ENCODE measurements around the gene GPRIN1. TPM values are rescaled to one million over a fixed set of nuclear protein-coding genes. Genes with fewer than 3 reads are reported as not detected.

Gene GPRIN1
- total RNA-seq, 4 donors from 2014 or later: 0.57 to 4.6 (median 2.2) TPM

- H3K27ac ChIP-seq: no peak overlapping the region
- H3K4me1 ChIP-seq: no peaks in the 10 kb centered on the region
- TF ChIP-seq POLR2A (IDR thresholded peaks at IDR 0.05): no peak
- TF ChIP-seq CTCF (IDR thresholded peaks at IDR 0.05): no peak
- no peak overlapping the region for H3K4me3 ChIP-seq
- intact Hi-C loops (cut with DNase I): no loop called here
- no peaks in the 10 kb centered on the region for H3K9me3 ChIP-seq
- H3K36me3 ChIP-seq: no peaks in the 10 kb centered on the region
- H3K27me3 ChIP-seq: peaks cover 0 to 56% (median 0%) of the 10 kb centered on the region in 4 donors
- DNase-seq: no peak
- 50 to 52% methylated on average over 6 of the region's 6 CpGs for WGBS, 2 donors
Observed at GRCh38 chr5:176565760-176566288, 44.1 kb downstream of the GPRIN1 start.

GRCh38 chr5:176564002-176564401 lies 46.0 kb downstream of the GPRIN1 start:
- peaks cover 0 to under 1% (median 0%) of the 10 kb centered on the region in 3 donors for H3K9me3 ChIP-seq
- intact Hi-C loops (cut with DNase I): no loop called here
- no peak for TF ChIP-seq POLR2A (IDR thresholded peaks at IDR 0.05)
- TF ChIP-seq CTCF (IDR thresholded peaks at IDR 0.05): no peak
- no peaks in the 10 kb centered on the region for H3K36me3 ChIP-seq
- 72 to 75% methylated on average over 10 of the region's 10 CpGs for WGBS, 2 donors
- peaks cover 0 to 50% (median 0%) of the 10 kb centered on the region in 4 donors for H3K27me3 ChIP-seq
- no peak for DNase-seq
- H3K27ac ChIP-seq: no peak overlapping the region
- H3K4me1 ChIP-seq: no peaks in the 10 kb centered on the region
- H3K4me3 ChIP-seq: no peak overlapping the region

- H3K27me3 ChIP-seq: peaks cover 0 to 37% (median 0%) of the 10 kb centered on the region in 4 donors
- TF ChIP-seq POLR2A (IDR thresholded peaks at IDR 0.05) (no peak), CTCF (IDR thresholded peaks at IDR 0.05) (no peak)
- no peak overlapping the region for H3K4me3 ChIP-seq
- no peak for DNase-seq
- peaks cover 0 to 3% (median 0%) of the 10 kb centered on the region in 3 donors for H3K9me3 ChIP-seq
- H3K36me3 ChIP-seq: no peaks in the 10 kb centered on the region
- no peak overlapping the region for H3K27ac ChIP-seq
- whole genome bisulfite sequencing, 2 donors: 52 to 55% methylated on average over 8 to 10 of the region's 10 CpGs
- no peaks in the 10 kb centered on the region for H3K4me1 ChIP-seq
- intact Hi-C loops (cut with DNase I): no loop called here
Observed at GRCh38 chr5:176562189-176562588, 47.8 kb downstream of the GPRIN1 start.

GRCh38 chr5:176561259-176561658 lies 48.7 kb downstream of the GPRIN1 start:
- no peak overlapping the region for H3K4me3 ChIP-seq
- WGBS, 2 donors: 65 to 67% methylated on average over 3 of the region's 3 CpGs
- intact Hi-C loops (cut with DNase I): no loop called here

GRCh38 chr5:176560364-176560763 lies 49.6 kb downstream of the GPRIN1 start:
- Histone ChIP-seq H3K36me3 (no peaks in the 10 kb centered on the region), H3K9me3 (peaks cover 0 to 3% (median 0%) of the 10 kb centered on the region in 3 donors), H3K4me1 (no peaks in the 10 kb centered on the region), H3K27me3 (peaks cover 0 to 29% (median 0%) of the 10 kb centered on the region in 4 donors), H3K4me3 (no peak overlapping the region), H3K27ac (no peak overlapping the region)
- TF ChIP-seq POLR2A (IDR thresholded peaks at IDR 0.05): no peak
- no peak for TF ChIP-seq CTCF (IDR thresholded peaks at IDR 0.05)
- DNase-seq: no peak
- 63 to 67% methylated on average over 7 to 8 of the region's 8 CpGs for WGBS, 2 donors
- intact Hi-C loops (cut with DNase I): no loop called here

More at GRCh38 chr5:176561259-176561658, 48.7 kb downstream of the GPRIN1 start:
- no peak overlapping the region for H3K27ac ChIP-seq
- peaks cover 0 to 33% (median 0%) of the 10 kb centered on the region in 4 donors for H3K27me3 ChIP-seq
- TF ChIP-seq CTCF (IDR thresholded peaks at IDR 0.05) (no peak), POLR2A (IDR thresholded peaks at IDR 0.05) (no peak)
- H3K36me3 ChIP-seq: no peaks in the 10 kb centered on the region
- H3K4me1 ChIP-seq: no peaks in the 10 kb centered on the region
- no peak for DNase-seq
- peaks cover 0 to 3% (median 0%) of the 10 kb centered on the region in 3 donors for H3K9me3 ChIP-seq
